ENCODE data around the gene TRUB2. TPM values are rescaled to one million over a fixed set of nuclear protein-coding genes. Genes with fewer than 3 reads are reported as not detected.

TRUB2 gene, protein sequence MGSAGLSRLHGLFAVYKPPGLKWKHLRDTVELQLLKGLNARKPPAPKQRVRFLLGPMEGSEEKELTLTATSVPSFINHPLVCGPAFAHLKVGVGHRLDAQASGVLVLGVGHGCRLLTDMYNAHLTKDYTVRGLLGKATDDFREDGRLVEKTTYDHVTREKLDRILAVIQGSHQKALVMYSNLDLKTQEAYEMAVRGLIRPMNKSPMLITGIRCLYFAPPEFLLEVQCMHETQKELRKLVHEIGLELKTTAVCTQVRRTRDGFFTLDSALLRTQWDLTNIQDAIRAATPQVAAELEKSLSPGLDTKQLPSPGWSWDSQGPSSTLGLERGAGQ
- 24.1 and 31.8 TPM in 2 replicates for total RNA-seq

DNA sequence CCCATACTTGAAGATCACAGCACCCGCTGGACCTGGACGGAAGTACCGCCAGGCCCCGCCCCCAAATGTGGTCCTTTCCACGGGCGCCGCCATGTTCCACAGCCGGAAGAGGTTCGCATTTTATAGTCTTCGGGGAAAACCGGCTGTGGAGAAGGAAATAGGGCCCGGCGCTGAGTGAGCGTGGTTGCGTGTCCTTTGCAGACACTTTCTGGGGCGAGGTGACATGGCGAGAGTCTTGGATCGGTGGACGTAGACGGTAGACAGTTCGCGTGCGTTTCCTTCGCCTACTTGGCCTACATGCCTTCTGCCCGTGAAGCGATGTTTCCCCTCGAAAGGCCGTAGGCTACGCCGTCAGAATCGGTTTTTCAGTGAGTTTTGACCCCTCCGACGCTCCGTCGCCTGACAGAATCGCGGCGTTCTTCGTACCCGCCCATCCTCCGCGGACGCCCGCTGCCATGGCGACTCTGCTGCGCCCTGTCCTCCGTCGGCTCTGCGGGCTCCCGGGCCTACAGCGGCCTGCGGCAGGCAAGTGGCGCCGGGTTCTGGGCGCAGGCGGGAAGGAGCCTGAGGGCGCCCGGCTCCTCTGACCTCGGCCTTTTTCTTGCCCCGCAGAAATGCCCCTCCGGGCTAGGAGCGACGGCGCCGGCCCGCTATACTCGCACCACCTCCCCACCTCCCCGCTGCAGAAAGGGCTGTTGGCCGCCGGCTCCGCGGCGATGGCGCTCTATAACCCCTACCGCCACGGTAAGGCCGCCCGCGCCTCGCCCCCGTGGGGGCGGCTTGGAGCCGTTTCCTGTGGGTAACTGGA is at the start of gene TRUB2, which contains the start of gene COQ4:
Gene TRUB2 (minus strand): TSS at position 44 of the 808 bp plus-strand sequence. CDS start 39 bp downstream, at position 5.
Gene COQ4 (plus strand): TSS at position 436 of the 808 bp plus-strand sequence. CDS start 20 bp downstream, at position 456.

DNA sequence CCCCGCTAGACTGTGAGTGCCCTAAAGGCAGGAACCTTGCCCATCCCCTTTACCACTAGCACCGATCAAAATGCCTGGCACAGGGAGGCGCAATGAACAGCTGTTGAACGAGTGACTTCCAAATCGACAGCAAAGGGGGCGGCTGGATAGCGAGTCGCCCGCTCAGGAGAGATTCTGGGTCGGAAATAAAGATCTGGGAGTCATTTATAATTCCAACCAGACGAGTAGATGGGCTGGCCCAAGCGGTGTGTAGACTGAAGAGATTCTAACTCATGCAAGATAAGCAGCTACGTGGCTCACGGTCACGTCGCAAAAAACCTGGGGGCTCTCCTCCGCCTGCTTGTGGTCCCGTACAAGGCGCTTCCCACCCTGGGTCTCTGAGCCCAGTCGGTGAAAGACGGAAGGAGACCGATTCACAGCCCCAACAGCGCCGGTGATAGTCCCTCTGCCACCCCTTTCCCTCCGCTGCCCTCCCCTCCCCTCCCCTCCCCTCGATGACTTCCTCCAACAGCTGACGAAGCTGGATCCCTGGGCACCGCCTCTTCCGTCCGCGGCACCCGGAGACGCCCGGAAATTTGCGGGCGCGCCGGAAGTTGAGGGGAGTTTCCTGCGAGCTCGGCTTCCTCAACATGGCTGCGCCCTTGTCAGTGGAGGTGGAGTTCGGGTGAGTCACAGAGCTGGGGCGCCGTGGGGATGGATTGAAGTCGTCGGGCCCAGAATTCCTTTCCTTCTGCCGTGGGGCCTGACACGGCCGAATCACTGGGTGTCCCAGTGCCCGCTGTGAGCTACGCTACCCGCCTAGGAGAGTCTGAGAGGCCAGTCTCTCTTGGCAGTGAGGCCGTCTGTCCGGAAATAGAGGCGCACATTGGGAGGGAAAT is 48.7 kb upstream of the TRUB2 start, which contains the start of gene URM1:
Gene URM1 (plus strand): TSS at position 623 of the 878 bp plus-strand sequence. CDS start 7 bp downstream, at position 630.

GRCh38 chr9:128339761-128340690 is 17.8 kb upstream of the TRUB2 start, which contains the start of gene SLC27A4:
Gene SLC27A4 (plus strand): TSS chr9:128340527. CDS start chr9:128343133, 2,606 bp downstream.

GRCh38 chr9:128276008-128276573 is 46.2 kb downstream of the TRUB2 start, which contains the start of gene SWI5:
Gene SWI5 (plus strand): TSS chr9:128276276.

GRCh38 chr9:128275198-128276007 is 46.8 kb downstream of the TRUB2 start, which contains the start of gene GOLGA2:
Gene GOLGA2 (minus strand): TSS chr9:128276007. CDS start chr9:128275976, 31 bp downstream.

Other genes with a start within 250 kb of the TRUB2 start
- 112 and 116 TPM in 2 replicates for gene PTGES2, start 194.7 kb downstream of the TRUB2 start, total RNA-seq
- gene LCN2, start 173.0 kb downstream of the TRUB2 start, total RNA-seq, result 0.18 TPM in 1 of 2 replicates, not detected in the other
- 19.5 and 21.7 TPM in 2 replicates for gene BBLN, start 162.2 kb downstream of the TRUB2 start, total RNA-seq
- 17.9 and 30.1 TPM in 2 replicates for gene CIZ1, start 130.9 kb downstream of the TRUB2 start, total RNA-seq
- gene DNM1, start 119.1 kb downstream of the TRUB2 start, total RNA-seq, result 0.27 and 2.9 TPM in 2 replicates
- 55.2 and 83.3 TPM in 2 replicates for gene GOLGA2, start 46.4 kb downstream of the TRUB2 start, total RNA-seq
- 26.8 and 32.1 TPM in 2 replicates for gene SWI5, start 46.2 kb downstream of the TRUB2 start, total RNA-seq
- 20.9 and 30.8 TPM in 2 replicates for gene COQ4, start 392 bp upstream of the TRUB2 start, total RNA-seq
- gene SLC27A4, start 18.1 kb upstream of the TRUB2 start, total RNA-seq, result 27.0 and 27.9 TPM in 2 replicates
- 39.2 and 43.2 TPM in 2 replicates for gene URM1, start 48.9 kb upstream of the TRUB2 start, total RNA-seq
- gene CERCAM, start 98.4 kb upstream of the TRUB2 start, total RNA-seq, result 14.6 and 48.1 TPM in 2 replicates
- 45.7 and 46.6 TPM in 2 replicates for gene ODF2, start 133.6 kb upstream of the TRUB2 start, total RNA-seq
- 21.5 and 21.8 TPM in 2 replicates for gene GLE1, start 182.3 kb upstream of the TRUB2 start, total RNA-seq
- 484 and 510 TPM in 2 replicates for gene SPTAN1, start 230.1 kb upstream of the TRUB2 start, total RNA-seq

Data from endothelial cell of coronary artery (primary cell).